AG20443 (cell line): ENCODE measurements around the gene CATSPERZ.

Source experiments
- DNase-seq: peaks from one replicate; pipeline ENCODE4 v3.0.0; 2012; ENCODE audit warnings: low spot score, mixed read lengths

The CATSPERZ gene, protein sequence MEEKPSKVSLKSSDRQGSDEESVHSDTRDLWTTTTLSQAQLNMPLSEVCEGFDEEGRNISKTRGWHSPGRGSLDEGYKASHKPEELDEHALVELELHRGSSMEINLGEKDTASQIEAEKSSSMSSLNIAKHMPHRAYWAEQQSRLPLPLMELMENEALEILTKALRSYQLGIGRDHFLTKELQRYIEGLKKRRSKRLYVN

GRCh38 chr11:64299847-64300648 is at the start of gene CATSPERZ:
Gene CATSPERZ, plus strand, starts transcription at chr11:64300358. Its CDS starts 53 bp downstream, at chr11:64300411.
- no peak for DNase-seq

- no peak for DNase-seq
Observed at GRCh38 chr11:64250415-64251015, 49.6 kb upstream of the CATSPERZ start.

DNA sequence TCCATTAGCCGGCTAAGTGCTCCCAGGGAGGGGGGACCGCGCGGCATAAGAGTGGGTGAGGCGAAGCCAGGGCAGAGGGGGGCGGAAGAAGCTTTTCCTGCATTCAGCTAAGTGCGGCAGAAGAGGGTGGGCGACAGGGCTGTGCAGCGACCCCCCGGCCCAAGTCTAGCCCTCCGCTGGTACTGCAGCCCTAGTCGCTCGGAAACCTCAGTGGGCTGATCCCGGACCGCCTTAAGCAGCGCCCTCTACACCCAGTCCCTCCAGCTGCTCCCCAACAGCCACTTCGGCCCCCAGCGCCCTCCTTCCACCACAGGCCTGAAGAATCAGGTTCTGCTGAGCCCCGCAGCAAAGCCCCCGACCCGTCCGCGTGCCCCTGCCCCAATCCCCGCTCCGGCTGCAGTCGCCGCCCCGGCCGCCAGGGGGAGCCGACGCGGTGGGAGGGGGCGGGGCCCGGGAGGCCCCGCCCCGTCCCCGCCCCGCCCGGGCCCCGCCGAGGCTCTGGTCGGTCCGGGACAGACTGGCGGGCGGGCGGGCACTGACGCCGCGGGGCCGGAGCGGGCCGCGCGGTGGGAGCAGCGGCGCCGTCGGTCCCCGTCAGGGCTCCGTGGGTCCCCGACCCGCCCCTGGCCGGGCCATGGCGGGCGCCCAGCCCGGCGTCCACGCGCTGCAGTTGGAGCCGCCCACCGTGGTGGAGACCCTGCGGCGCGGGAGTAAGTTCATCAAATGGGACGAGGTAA is 49.0 kb upstream of the CATSPERZ start, which contains the start of gene PLCB3:
TSS of gene PLCB3 (plus strand) at position 515 of the 737 bp plus-strand sequence. CDS start at position 635, 120 bp downstream.
- DNase-seq, result peak; percentile 92

DNA sequence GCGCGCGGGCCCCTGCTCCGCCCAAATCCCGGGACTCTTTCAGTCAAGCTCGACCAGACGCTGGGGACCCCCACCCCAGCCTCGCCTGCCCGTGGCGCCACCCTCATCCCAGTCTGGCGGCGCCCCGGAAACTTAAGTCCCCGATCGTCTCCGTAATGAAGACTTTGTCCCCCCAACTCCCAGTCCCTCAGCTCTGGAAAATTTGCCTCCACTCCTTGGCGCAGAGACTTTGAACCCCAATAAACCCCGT is 48.5 kb upstream of the CATSPERZ start:
- DNase-seq, result no peak

- peak; percentile 79 for DNase-seq
Observed at GRCh38 chr11:64252003-64252872, 47.9 kb upstream of the CATSPERZ start.

DNA sequence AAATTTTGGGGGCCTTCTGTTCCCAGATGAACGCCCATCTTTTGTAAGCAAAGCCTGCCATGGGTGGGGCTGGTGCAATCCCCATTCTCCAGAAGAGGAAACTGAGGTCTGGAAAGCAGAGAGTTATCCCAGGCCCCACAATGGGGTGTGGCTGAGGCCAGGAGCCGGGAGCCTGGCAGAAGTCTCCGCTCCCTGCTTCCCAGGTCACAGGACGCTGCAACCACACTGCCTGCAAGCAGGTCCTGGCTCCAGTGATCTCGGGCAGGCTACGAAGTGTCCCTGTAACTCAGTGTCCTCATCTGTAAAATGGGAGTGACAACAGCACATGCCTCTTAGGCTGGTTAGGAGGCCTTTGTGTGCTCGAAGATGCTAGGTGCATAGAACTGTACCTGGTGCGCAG is 47.1 kb upstream of the CATSPERZ start:
- no peak for DNase-seq

GRCh38 chr11:64253481-64253880 is 46.7 kb upstream of the CATSPERZ start:
- no peak for DNase-seq

- no peak for DNase-seq
Observed at GRCh38 chr11:64254326-64254725, 45.8 kb upstream of the CATSPERZ start.

- no peak for DNase-seq
Observed at GRCh38 chr11:64255135-64256128, 44.7 kb upstream of the CATSPERZ start.

GRCh38 chr11:64256300-64256699 is 43.9 kb upstream of the CATSPERZ start:
- DNase-seq, result no peak

GRCh38 chr11:64258356-64258755 is 41.8 kb upstream of the CATSPERZ start:
- no peak for DNase-seq

DNA sequence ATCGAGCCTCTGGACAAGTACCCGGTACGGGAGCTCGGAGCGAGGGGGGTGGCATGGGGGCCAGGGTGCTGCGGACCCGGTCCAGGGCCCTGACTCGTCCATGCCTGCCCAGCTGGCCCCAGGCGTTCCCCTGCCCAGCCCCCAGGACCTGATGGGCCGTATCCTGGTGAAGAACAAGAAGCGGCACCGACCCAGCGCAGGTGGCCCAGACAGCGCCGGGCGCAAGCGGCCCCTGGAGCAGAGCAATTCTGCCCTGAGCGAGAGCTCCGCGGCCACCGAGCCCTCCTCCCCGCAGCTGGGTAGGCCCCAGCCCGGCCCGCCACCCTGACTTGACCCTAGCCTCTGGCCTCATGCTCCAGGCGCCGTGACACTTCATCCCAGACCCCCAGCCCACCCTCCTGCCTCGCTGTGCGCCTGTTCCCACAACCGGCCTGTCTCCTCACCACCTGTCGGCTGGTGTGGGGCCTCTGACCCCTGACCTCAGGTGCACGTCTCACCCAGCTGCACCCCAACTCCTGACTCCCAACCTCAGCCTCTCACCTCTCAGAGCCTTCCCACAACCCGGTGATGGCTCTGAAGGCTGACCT is 41.1 kb upstream of the CATSPERZ start:
- no peak for DNase-seq

- DNase-seq, result no peak
Observed at GRCh38 chr11:64259533-64260067, 40.6 kb upstream of the CATSPERZ start.

DNA sequence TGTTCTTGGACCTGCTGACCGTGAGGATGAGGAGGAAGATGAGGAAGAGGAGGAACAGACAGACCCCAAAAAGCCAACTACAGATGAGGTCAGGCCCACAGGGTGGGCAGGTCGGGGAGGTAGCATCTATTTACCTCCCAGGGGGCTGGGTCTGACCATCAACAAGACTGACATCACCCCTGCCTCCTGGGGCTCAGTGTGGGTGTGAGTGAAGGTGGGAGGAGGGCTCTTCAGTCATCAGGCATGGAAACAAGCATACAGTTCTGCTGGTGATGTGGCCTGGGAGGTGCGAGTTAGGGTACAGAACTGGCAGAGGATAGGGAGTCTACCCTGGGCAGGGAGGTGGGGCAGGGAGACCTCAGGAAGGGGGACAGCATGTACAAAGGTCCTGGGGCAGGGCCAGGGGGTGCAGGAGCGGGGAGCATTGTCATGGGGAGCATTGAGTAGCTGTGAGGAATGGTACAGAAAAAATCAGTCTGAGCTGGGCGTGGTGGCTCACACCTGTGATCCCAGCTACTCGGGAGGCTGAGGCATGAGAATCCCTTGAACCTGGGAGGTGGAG is 39.9 kb upstream of the CATSPERZ start:
- DNase-seq, result no peak

DNA sequence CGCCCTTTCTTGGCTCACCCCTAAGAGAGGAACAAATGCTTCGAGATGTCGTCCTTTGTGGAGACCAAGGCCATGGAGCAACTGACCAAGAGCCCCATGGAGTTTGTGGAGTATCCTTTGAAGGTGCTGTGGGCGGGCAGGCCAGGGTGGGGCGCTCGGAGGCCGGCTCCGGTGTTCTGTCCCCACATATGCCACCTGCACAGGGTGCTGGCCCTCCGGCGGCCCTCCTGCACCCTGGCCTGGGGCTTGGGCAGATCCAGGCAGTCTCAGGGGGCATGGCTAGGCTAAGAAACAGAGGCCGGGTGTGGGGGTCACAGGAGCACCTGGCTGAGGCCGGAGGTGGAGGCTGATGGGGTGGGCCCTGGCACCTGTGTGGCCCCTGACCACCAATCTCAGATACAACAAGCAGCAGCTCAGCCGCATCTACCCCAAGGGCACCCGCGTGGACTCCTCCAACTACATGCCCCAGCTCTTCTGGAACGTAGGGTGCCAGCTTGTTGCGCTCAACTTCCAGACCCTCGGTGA is 38.5 kb upstream of the CATSPERZ start:
- DNase-seq, result no peak

GRCh38 chr11:64262271-64263002 is 37.7 kb upstream of the CATSPERZ start:
- DNase-seq, result no peak

DNA sequence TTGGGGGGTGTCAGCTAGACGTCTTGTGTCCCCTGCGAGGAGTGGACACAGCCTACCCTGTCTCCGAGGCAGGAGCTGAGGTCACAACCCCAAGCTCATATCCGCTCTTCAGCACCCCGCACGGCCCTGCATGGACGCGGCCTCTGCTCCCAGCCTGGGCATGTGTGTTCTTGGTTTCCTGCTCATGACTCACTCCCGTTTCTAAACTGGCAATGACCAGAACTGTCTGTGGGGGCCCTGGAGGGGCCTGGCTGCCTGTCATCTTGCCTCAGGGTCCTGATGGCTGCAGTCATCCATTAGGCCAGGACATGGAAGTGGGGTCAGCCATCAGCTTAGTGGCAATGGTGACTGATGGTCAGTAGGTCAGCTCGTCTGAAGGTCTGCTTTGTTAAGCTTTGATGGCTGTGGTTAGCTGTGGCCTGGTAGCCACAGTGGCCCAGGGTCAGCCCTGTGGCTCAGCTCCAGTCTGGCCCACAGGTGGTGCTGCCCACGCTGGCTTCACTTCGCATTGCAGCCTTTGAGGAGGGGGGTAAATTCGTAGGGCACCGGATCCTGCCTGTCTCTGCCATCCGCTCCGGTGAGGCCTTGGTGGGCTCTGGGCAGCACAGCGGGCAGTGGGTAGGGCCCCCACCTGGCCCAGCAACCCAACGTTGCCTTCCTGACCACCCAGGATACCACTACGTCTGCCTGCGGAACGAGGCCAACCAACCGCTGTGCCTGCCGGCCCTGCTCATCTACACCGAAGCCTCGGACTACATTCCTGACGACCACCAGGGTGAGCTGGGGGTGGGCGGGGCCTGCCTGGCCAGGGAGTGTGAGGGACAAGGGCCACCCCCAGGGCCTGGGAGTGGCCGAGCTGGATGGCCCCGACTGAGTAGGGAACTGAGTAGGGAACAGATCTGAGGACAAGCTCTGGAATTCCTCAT is 36.9 kb upstream of the CATSPERZ start:
- DNase-seq, result no peak
